GM21825 (cell line): ENCODE data around the gene ADCY2.

ENCODE experiments used
- ATAC-seq: cut with Tn5 transposase; IDR thresholded peaks from one replicate; pipeline ENCODE4 v1.9.1; 2021; ENCODE audit warnings: mild to moderate bottlenecking, moderate library complexity; ENCODE audit not compliant: unreplicated experiment

ADCY2 gene

GRCh38 chr5:7584749-7585148, 188.8 kb downstream of the ADCY2 start:
- ATAC-seq, result no peak

- no peak for ATAC-seq
Measured at GRCh38 chr5:7585807-7586206, 189.9 kb downstream of the ADCY2 start.

- ATAC-seq, result no peak
Measured at GRCh38 chr5:7586480-7586879, 190.5 kb downstream of the ADCY2 start.

- no peak for ATAC-seq
Measured at GRCh38 chr5:7589800-7590199, 193.9 kb downstream of the ADCY2 start.

GRCh38 chr5:7592910-7593309, 197.0 kb downstream of the ADCY2 start:
- no peak for ATAC-seq

- no peak for ATAC-seq
Measured at GRCh38 chr5:7597059-7597642, 201.2 kb downstream of the ADCY2 start.

GRCh38 chr5:7606840-7607465, 211.0 kb downstream of the ADCY2 start:
- ATAC-seq, result no peak

- ATAC-seq, result no peak
Measured at GRCh38 chr5:7608772-7609171, 212.8 kb downstream of the ADCY2 start.

GRCh38 chr5:7609726-7610125, 213.8 kb downstream of the ADCY2 start:
- ATAC-seq, result no peak

- no peak for ATAC-seq
Measured at GRCh38 chr5:7610531-7611177, 214.7 kb downstream of the ADCY2 start.

GRCh38 chr5:7611518-7611917, 215.6 kb downstream of the ADCY2 start:
- ATAC-seq, result no peak

- no peak for ATAC-seq
Measured at GRCh38 chr5:7615566-7616061, 219.7 kb downstream of the ADCY2 start.

- no peak for ATAC-seq
Measured at GRCh38 chr5:7616897-7617296, 221.0 kb downstream of the ADCY2 start.

GRCh38 chr5:7622498-7622897, 226.6 kb downstream of the ADCY2 start:
- no peak for ATAC-seq

- ATAC-seq, result no peak
Measured at GRCh38 chr5:7625740-7626139, 229.8 kb downstream of the ADCY2 start.

GRCh38 chr5:7628248-7628647, 232.3 kb downstream of the ADCY2 start:
- ATAC-seq, result no peak

GRCh38 chr5:7628820-7629219, 232.9 kb downstream of the ADCY2 start:
- ATAC-seq, result no peak

GRCh38 chr5:7629561-7629960, 233.6 kb downstream of the ADCY2 start:
- ATAC-seq, result no peak

GRCh38 chr5:7634837-7635236, 238.9 kb downstream of the ADCY2 start:
- no peak for ATAC-seq

GRCh38 chr5:7638456-7638855, 242.5 kb downstream of the ADCY2 start:
- ATAC-seq, result no peak

- no peak for ATAC-seq
Measured at GRCh38 chr5:7642029-7642428, 246.1 kb downstream of the ADCY2 start.

- no peak for ATAC-seq
Measured at GRCh38 chr5:7644723-7645122, 248.8 kb downstream of the ADCY2 start.
